ENCODE measurements around the gene EVI5L.

- TF ChIP-seq, protein P1, sequence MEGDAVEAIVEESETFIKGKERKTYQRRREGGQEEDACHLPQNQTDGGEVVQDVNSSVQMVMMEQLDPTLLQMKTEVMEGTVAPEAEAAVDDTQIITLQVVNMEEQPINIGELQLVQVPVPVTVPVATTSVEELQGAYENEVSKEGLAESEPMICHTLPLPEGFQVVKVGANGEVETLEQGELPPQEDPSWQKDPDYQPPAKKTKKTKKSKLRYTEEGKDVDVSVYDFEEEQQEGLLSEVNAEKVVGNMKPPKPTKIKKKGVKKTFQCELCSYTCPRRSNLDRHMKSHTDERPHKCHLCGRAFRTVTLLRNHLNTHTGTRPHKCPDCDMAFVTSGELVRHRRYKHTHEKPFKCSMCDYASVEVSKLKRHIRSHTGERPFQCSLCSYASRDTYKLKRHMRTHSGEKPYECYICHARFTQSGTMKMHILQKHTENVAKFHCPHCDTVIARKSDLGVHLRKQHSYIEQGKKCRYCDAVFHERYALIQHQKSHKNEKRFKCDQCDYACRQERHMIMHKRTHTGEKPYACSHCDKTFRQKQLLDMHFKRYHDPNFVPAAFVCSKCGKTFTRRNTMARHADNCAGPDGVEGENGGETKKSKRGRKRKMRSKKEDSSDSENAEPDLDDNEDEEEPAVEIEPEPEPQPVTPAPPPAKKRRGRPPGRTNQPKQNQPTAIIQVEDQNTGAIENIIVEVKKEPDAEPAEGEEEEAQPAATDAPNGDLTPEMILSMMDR (conservative IDR thresholded peaks at IDR 0.05; ENCODE audit: low read depth, low read length): no peak
- no peak for TF ChIP-seq EZH2 (IDR thresholded peaks at IDR 0.05; ENCODE audit: low read length, unreplicated experiment)
Observed at GRCh38 chr19:7789447-7789846, 40.6 kb upstream of the EVI5L start.
